Measurements from ENCODE around the gene DCHS2.

GRCh38 chr4:154534296-154534695 is 42.7 kb upstream of the DCHS2 start:
- TF ChIP-seq POLR2A (IDR thresholded peaks at IDR 0.05) = no peak
- no peak for TF ChIP-seq CTCF (IDR thresholded peaks at IDR 0.05)

Measured in esophagus squamous epithelium (tissue), 4 donors.